ENCODE data around the gene DOCK10.

- TF ChIP-seq CTCF (conservative IDR thresholded peaks at IDR 0.05) (no peak), EZH2 (IDR thresholded peaks at IDR 0.05; ENCODE audit: low read depth) (no peak)
Measured at GRCh38 chr2:225027061-225027762, 15.1 kb downstream of the DOCK10 start.

Data from PC-9 (cell line).